GM12873 (cell line): Measurements from ENCODE around the gene MT1HL1.
A peak's percentile ranks its signal among the peaks of the same experiment; 100 is the strongest.

ENCODE experiments used
- CTCF ChIP-seq: IDR thresholded peaks from 2 replicates; pipeline ENCODE4 v1.5.1; 2012; ENCODE audit warnings: low read depth, mild to moderate bottlenecking, moderate library complexity, low read length, control low read depth; ENCODE audit not compliant: insufficient read depth; ENCODE audit errors: missing control alignments

The MT1HL1 gene

GRCh38 chr1:237042526-237042891 lies 38.3 kb upstream of the MT1HL1 start:
- no peak for TF ChIP-seq CTCF

- TF ChIP-seq CTCF, result peak; percentile 28
Measured at GRCh38 chr1:237041795-237042525, 37.7 kb upstream of the MT1HL1 start, which contains the start of gene RYR2. Gene RYR2, plus strand, starts transcription at chr1:237042184. Its CDS starts 338 bp downstream, at chr1:237042522.

GRCh38 chr1:237041461-237041794 lies 37.2 kb upstream of the MT1HL1 start:
- no peak for TF ChIP-seq CTCF

- TF ChIP-seq CTCF, result no peak
Measured at GRCh38 chr1:237040823-237041222, 36.6 kb upstream of the MT1HL1 start.

- TF ChIP-seq CTCF, result no peak
Measured at GRCh38 chr1:237038211-237038610, 34.0 kb upstream of the MT1HL1 start.

GRCh38 chr1:237035759-237036158 lies 31.5 kb upstream of the MT1HL1 start:
- no peak for TF ChIP-seq CTCF

- no peak for TF ChIP-seq CTCF
Measured at GRCh38 chr1:237033804-237034203, 29.6 kb upstream of the MT1HL1 start.
